SW 1271 (cell line): Measurements from ENCODE around the gene MARCHF5.

Experiments used
- DNase-seq, 2 experiments: peaks; one replicate each; lab custom pipeline; 2025; lab: John Stamatoyannopoulos, UW

MARCHF5 gene

GRCh38 chr10:92290837-92291615 lies at the start of gene MARCHF5, which contains the start of gene CPEB3:
Gene MARCHF5, plus strand, starts transcription at chr10:92291167. Its CDS starts 328 bp downstream, at chr10:92291495.
Gene CPEB3, minus strand, starts transcription at chr10:92291078. Its CDS starts 50,728 bp downstream, at chr10:92240350.
- peak; percentile 69 to 89 for DNase-seq

DNA sequence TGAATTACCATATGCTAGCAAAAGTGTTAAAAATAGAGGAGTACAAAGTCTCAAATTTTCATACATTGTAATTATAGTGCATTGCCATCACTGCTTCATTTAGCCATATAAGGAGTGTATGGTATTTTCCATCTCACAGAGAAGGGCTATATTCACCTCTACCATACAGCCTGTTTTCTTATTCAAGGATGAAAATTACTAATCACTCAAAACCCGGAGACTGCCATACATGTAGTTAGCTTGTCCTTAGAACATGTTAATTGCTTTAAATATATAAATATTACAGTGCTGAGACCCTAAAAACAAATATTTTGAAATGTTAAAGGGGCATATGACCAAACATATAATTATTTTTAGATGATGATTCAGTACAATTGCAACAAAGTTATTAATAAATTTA lies 49.5 kb upstream of the MARCHF5 start:
- DNase-seq, result no peak

DNA sequence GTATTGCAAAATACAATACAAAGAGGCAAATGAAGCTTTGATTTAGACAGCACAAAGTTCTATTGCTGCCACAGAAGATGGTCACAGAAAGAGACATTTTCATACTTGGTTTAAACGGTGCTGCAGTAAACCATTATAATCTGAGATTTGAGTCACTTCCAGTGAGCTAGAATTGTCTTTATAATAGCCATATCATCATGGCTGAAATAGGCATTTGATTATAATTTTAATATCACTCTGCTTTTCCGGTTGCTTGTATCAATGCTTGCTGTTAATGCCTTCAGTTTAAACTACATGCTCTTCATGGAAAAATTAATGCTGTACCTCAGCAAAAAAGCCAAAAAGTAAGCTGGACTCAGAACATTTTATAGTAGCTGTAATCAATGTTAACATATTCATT lies 48.6 kb upstream of the MARCHF5 start:
- DNase-seq, result no peak

DNA sequence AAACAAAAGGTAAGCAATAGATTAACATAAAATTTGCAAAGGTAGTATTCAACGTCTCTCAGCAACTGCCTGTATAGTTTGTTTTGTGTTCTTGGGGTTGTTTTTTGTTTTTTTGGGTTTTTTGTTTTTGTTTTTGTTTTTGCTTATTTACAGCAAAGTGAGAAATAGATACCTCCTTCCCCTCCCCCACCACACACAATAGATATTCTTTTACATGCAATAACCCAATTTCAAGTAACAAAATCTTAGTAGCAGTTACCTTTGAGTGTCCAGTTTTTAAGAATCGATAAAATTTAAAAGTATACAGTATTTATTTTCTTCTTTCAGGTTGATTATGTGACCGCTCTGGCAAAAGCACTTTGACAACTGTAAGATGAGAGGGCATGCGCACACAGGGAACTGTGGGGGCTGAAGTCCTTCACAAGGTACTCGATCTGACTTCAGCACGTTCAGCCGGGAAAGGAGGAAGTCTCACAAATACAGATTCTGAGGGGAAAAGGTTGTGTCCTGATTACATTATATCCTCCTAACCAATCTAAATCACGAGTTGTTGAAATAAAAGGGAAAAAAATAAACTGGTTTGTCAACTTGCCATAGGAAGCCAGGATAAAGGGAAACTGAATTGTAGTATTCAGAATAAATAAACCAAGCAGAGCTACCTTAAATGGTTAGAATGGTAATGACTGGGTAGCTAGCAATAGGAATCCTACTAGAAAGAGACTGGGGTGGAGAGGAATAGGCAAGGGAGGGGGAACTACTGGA lies 47.9 kb upstream of the MARCHF5 start:
- peak in 1 of 2 experiments; percentile 20 for DNase-seq

GRCh38 chr10:92244796-92245195 lies 46.2 kb upstream of the MARCHF5 start:
- no peak for DNase-seq

DNA sequence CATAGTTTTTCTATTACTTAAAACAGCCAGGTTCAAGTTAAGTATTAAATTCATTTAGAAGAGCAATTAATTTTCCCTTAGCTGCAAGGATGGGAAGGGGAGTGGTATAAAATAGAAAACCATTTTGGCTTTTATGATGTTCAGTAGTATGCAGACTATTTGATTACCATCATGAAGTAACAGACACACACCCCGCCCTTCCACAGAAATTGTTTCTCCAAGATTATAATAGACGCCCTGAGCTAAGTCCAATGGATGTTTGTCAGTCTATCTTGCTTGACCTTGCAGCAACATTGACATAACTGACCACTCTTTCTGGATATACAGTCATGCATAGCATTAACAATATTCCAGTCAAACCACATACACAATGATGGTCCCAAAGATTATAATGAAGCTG lies 42.4 kb upstream of the MARCHF5 start:
- DNase-seq, result no peak

GRCh38 chr10:92263396-92263795 lies 27.6 kb upstream of the MARCHF5 start:
- no peak for DNase-seq

GRCh38 chr10:92264249-92264648 lies 26.7 kb upstream of the MARCHF5 start:
- no peak for DNase-seq

- no peak for DNase-seq
Observed at GRCh38 chr10:92265687-92266258, 25.2 kb upstream of the MARCHF5 start.

DNA sequence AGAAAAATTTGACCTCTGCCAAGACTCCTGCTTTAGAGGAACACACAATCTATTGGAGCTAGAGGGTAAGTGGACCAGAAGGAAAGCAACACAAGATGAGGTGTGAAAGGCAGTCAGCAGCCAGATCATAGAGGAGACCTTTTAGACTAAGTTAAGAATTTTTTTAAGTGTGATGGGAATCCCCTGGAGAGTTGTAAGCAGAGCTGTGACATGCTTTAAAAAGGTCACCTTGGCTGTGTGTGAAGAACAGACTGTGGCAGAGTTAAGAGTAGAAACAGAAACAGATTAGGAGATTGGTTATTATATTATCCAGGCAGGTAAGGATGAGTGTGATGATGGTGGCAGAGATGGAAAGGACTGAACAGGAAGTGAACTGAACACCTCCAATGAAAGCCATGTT lies 23.6 kb upstream of the MARCHF5 start:
- DNase-seq, result no peak

GRCh38 chr10:92268748-92269147 lies 22.2 kb upstream of the MARCHF5 start:
- DNase-seq, result no peak

DNA sequence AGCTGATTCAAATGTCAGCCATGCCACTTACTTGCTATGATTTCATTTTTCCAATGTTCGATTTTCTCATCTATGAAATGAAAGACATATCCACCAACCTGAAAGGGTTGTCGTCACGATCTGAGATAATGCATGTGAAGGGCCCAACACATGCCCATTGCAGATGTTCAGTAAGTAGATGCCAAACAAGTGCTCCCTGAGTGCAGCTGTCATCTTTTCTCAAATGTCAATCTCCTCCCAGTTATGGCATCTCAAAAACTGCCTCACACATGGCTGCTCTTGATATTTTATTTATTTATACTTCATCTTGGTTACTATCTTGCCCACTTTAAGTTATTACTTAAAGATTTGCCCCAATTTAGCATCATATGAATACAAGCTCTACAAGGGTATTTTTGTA lies 16.9 kb upstream of the MARCHF5 start:
- no peak for DNase-seq

GRCh38 chr10:92278996-92279696 lies 11.8 kb upstream of the MARCHF5 start:
- DNase-seq, result no peak

- no peak for DNase-seq
Observed at GRCh38 chr10:92284112-92284704, 6.8 kb upstream of the MARCHF5 start.

- DNase-seq, result peak in 1 of 2 experiments; percentile 32
Observed at GRCh38 chr10:92290076-92290836, 711 bp upstream of the MARCHF5 start.

DNA sequence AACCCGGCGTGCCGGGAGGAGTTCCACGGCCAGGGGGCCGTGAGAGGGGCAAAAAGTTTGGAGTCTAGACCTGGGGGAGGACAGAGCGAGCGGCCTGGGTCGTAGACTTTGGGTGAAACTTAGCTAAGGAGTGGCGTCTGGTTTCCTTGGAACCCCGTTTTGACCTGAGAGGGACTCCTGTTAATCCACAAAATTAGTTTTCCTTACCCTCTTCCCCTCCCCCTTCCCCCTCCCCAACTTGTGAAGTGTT lies 574 bp downstream of the MARCHF5 start:
- peak in 1 of 2 experiments; percentile 4 for DNase-seq

DNA sequence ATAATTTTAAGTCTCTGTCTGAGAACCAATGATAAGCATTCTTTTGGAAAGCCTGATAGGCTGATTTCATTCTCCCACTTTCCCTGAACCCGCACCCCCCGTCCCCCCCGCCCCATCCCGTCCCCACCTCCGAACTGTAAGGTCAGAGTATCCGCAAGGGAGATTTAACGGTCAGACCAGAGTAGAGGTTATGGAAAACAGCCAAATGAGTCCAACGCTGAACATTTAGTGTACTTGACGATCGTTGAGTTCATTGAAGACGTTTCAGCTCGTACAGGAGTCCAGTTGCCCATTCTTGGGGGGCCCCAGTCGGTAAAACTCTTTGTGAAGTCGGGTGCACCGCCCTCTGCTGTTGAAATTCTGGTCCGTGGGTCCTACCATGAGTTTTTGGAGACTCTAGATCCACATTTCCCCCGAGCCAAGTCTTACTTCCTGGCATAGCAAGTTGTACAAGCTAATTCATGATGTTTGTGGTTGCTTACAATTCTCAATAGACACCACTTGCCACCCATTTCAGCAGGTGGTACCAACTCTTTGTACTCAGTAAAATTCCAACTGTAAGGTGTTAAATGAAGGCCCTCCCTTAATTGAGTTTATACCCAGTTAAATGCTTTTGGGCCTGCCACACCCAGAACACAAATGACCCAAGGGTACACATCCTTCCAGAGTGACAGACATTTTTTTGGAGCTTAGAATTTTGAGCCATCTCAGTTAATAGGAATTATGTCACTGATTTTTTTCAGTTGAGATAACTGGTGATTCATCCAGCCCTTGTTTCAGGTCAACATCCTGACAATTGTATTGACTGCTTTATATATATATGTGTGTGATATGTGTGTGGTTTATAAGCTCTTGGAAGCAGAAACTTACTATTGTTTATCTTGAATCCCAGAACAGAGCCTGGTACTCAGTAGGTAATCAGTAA lies 1.2 kb downstream of the MARCHF5 start:
- DNase-seq, result peak; percentile 9 to 40

DNA sequence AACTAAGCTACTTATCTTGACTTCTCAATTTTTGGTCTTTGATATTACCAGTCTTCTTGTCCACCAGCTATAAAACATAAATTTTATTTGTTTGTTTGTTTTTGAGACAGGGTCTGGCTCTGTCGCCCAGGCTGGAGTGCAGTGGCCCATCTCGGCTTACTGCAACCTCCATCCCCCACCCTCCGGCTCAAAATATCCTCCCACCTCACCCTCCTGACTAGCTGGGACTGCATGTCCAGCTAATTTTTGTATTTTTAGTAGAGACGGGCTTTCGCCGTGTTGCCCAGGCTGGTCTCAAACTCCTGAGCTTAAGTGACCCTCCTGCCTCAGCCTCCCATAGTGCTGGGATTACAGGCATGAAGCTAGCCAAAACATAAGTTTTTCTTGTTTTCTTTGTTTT lies 7.5 kb downstream of the MARCHF5 start:
- DNase-seq, result no peak

DNA sequence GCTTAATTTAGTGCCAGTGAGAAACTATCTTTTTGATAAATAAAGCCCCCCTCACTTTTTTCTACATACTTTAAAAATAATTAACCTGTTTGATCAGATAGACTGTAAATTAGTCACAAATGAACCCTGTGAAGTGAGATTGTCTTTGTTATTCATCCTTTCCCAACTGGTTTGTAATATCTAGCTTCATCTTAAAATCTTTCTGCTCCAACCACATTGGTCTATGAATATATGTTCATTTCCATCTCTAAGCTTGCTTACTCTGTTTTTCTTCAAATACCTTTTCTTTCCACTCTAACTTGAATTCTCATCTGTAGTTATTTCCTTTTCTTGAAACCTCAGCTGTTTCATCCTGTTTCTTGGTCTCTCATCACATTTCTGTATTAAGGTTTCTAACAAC lies 12.1 kb downstream of the MARCHF5 start:
- no peak for DNase-seq

- no peak for DNase-seq
Observed at GRCh38 chr10:92304061-92304460, 13.1 kb downstream of the MARCHF5 start.
